WTC11 (cell line): ENCODE data around the gene LYG2.

Experiments
- ATF2 ChIP-seq: sonication (generic); formaldehyde crosslinking; IDR thresholded peaks from 2 replicates; pipeline ENCODE4 v1.8.1; 2022; ENCODE audit warnings: low read depth, missing genetic modification reagents, borderline replicate concordance
- ATF3 ChIP-seq: sonication (generic); formaldehyde crosslinking; conservative IDR thresholded peaks from 2 replicates; pipeline ENCODE4 v1.8.1; 2022; ENCODE audit warnings: mild to moderate bottlenecking, missing genetic modification reagents
- CDX4 ChIP-seq: fragments of 250-450 bp; sonication (Bioruptor Pico); IDR thresholded peaks from 2 replicates; pipeline ENCODE4 v1.9.0; 2021; ENCODE audit warnings: moderate library complexity, mild to moderate bottlenecking, inconsistent platforms, borderline replicate concordance
- CTCF ChIP-seq: fragments of 200-600 bp; IDR thresholded peaks from 2 replicates; pipeline ENCODE4 v1.8.0; 2022; ENCODE audit warnings: antibody characterized with exemption
- ETV6 ChIP-seq: sonication (generic); formaldehyde crosslinking; IDR thresholded peaks from 2 replicates; pipeline ENCODE4 v1.8.1; 2022; ENCODE audit warnings: mild to moderate bottlenecking, missing genetic modification reagents
- FOXK1 ChIP-seq: sonication (generic); formaldehyde crosslinking; IDR thresholded peaks from 2 replicates; pipeline ENCODE4 v1.8.0; 2022; ENCODE audit warnings: mild to moderate bottlenecking, moderate library complexity, missing genetic modification reagents
- FOXP1 ChIP-seq: sonication (generic); formaldehyde crosslinking; IDR thresholded peaks from 2 replicates; pipeline ENCODE4 v1.8.0; 2022; ENCODE audit warnings: missing genetic modification reagents, mild to moderate bottlenecking, moderate library complexity, borderline replicate concordance
- NFYB ChIP-seq: sonication (generic); formaldehyde crosslinking; conservative IDR thresholded peaks from 2 replicates; pipeline ENCODE4 v1.8.0; 2022; ENCODE audit warnings: low read depth, missing genetic modification reagents
- TP53 ChIP-seq: sonication (generic); formaldehyde crosslinking; IDR thresholded peaks from 2 replicates; pipeline ENCODE4 v1.8.1; 2023; ENCODE audit warnings: mild to moderate bottlenecking, missing genetic modification reagents
- USF1 ChIP-seq: sonication (generic); formaldehyde crosslinking; IDR thresholded peaks from 2 replicates; pipeline ENCODE4 v1.8.0; 2022; ENCODE audit warnings: mild to moderate bottlenecking, missing genetic modification reagents
- USF2 ChIP-seq: sonication (generic); formaldehyde crosslinking; IDR thresholded peaks from 2 replicates; pipeline ENCODE4 v1.8.1; 2023; ENCODE audit warnings: mild to moderate bottlenecking, missing genetic modification reagents, moderate library complexity
- ZMAT4 ChIP-seq: fragments of 250-450 bp; sonication (Bioruptor Pico); IDR thresholded peaks from 2 replicates; pipeline ENCODE4 v1.9.0; 2021; ENCODE audit warnings: mild to moderate bottlenecking
- ZNF121 ChIP-seq: sonication (generic); formaldehyde crosslinking; IDR thresholded peaks from 2 replicates; pipeline ENCODE4 v1.8.0; 2023; ENCODE audit warnings: missing genetic modification reagents
- ZNF263 ChIP-seq: sonication (generic); formaldehyde crosslinking; IDR thresholded peaks from 2 replicates; pipeline ENCODE4 v1.8.1; 2022; ENCODE audit warnings: low read depth, mild to moderate bottlenecking, moderate library complexity, missing genetic modification reagents

- TF ChIP-seq CTCF: no peak
- no peak for TF ChIP-seq FOXP1 (CRISPR knock-in tag)
- no peak for TF ChIP-seq ATF3 (CRISPR knock-in tag)
- TF ChIP-seq USF1 (CRISPR knock-in tag): no peak
- no peak for TF ChIP-seq USF2 (CRISPR knock-in tag)
- TF ChIP-seq NFYB (CRISPR knock-in tag): no peak
- no peak for TF ChIP-seq ATF2 (CRISPR knock-in tag)
- no peak for TF ChIP-seq CDX4 (CRISPR knock-in tag)
- no peak for TF ChIP-seq FOXK1 (CRISPR knock-in tag)
- no peak for TF ChIP-seq ZNF121 (CRISPR knock-in tag)
- TF ChIP-seq ETV6 (CRISPR knock-in tag): no peak
- no peak for TF ChIP-seq TP53
- TF ChIP-seq ZMAT4: no peak
- TF ChIP-seq ZNF263 (CRISPR knock-in tag): no peak
These were observed 57.2 kb downstream of the LYG2 start for GRCh38 chr2:99198103-99198841.
